ENCODE measurements around the gene PDE7B. TPM values are rescaled to one million over a fixed set of nuclear protein-coding genes. Genes with fewer than 3 reads are reported as not detected.

The PDE7B gene
- total and polyA plus RNA-seq, 4 donors: 0.75 to 5.2 (median 1.3) TPM

GRCh38 chr6:136084403-136084802 is 232.9 kb downstream of the PDE7B start:
- Histone ChIP-seq H3K9me3 (ENCODE audit: control insufficient read depth in 4 of 4, low read length in 3 of 4) (no peaks in the 10 kb centered on the region), H3K36me3 (ENCODE audit: control insufficient read depth in 4 of 4, insufficient read depth in 3 of 4, low read depth in 1 of 4, low read length in 3 of 4) (no peaks in the 10 kb centered on the region), H3K4me3 (ENCODE audit: low read depth in 1 of 3, low read length in 3 of 3) (no peak overlapping the region), H3K27ac (ENCODE audit: low read depth in 1 of 2, low read length in 2 of 2) (no peak overlapping the region), H3K9ac (ENCODE audit: low read depth in 1 of 2, low read length in 2 of 2) (no peak overlapping the region), H3K4me1 (ENCODE audit: control insufficient read depth in 4 of 4, insufficient read depth in 4 of 4, low read length in 3 of 4) (peaks cover 0 to 1% (median 0%) of the 10 kb centered on the region in 4 donors), H3K27me3 (ENCODE audit: control insufficient read depth in 4 of 4, insufficient read depth in 4 of 4, low read length in 3 of 4) (no peaks in the 10 kb centered on the region)
- DNase-seq (ENCODE audit: low spot score): no peak
- WGBS: 63% methylated on average over 1 of the region's 1 CpG
- TF ChIP-seq ZBTB33 (IDR thresholded peaks at IDR 0.05) (no peak), RXRA (IDR thresholded peaks at IDR 0.05) (no peak)

- 90% methylated on average over 6 of the region's 6 CpGs for WGBS
- no peak for TF ChIP-seq CTCF (IDR thresholded peaks at IDR 0.05; ENCODE audit: low read depth, low read length, missing input control)
- TF ChIP-seq HNF4A (conservative IDR thresholded peaks at IDR 0.05): no peak
- TF ChIP-seq JUND (IDR thresholded peaks at IDR 0.05): no peak
Measured at GRCh38 chr6:136085370-136086115, 234.0 kb downstream of the PDE7B start.

GRCh38 chr6:136086686-136087085 is 235.2 kb downstream of the PDE7B start:
- H3K4me1 ChIP-seq (ENCODE audit: control insufficient read depth in 4 of 4, insufficient read depth in 4 of 4, low read length in 3 of 4): peaks cover 0 to 1% (median 0%) of the 10 kb centered on the region in 4 donors
- no peaks in the 10 kb centered on the region for H3K36me3 ChIP-seq (ENCODE audit: control insufficient read depth in 4 of 4, insufficient read depth in 3 of 4, low read depth in 1 of 4, low read length in 3 of 4)
- no peaks in the 10 kb centered on the region for H3K27me3 ChIP-seq (ENCODE audit: control insufficient read depth in 4 of 4, insufficient read depth in 4 of 4, low read length in 3 of 4)
- H3K9ac ChIP-seq (ENCODE audit: low read depth in 1 of 2, low read length in 2 of 2): no peak overlapping the region
- no peaks in the 10 kb centered on the region for H3K9me3 ChIP-seq (ENCODE audit: control insufficient read depth in 4 of 4, low read length in 3 of 4)
- 89% methylated on average over 8 of the region's 8 CpGs for WGBS
- H3K4me3 ChIP-seq (ENCODE audit: low read depth in 1 of 3, low read length in 3 of 3): no peak overlapping the region
- no peak for DNase-seq (ENCODE audit: low spot score)
- H3K27ac ChIP-seq (ENCODE audit: low read depth in 1 of 2, low read length in 2 of 2): no peak overlapping the region
- TF ChIP-seq JUND (IDR thresholded peaks at IDR 0.05) (no peak), NR2F2 (IDR thresholded peaks at IDR 0.05) (no peak), TAF1 (conservative IDR thresholded peaks at IDR 0.05) (no peak), ZBTB33 (IDR thresholded peaks at IDR 0.05) (no peak), REST (IDR thresholded peaks at IDR 0.05) (no peak), EGR1 (IDR thresholded peaks at IDR 0.05; ENCODE audit: low read depth in 2 of 2) (no peak), RAD21 (IDR thresholded peaks at IDR 0.05) (no peak), GABPA (IDR thresholded peaks at IDR 0.05 in 1 of 2, conservative IDR thresholded peaks at IDR 0.05 in 1 of 2) (no peak), YY1 (IDR thresholded peaks at IDR 0.05) (no peak), CTCF (IDR thresholded peaks at IDR 0.05; ENCODE audit: low read depth, low read length, missing input control) (no peak), FOXA1 (IDR thresholded peaks at IDR 0.05) (no peak), RXRA (IDR thresholded peaks at IDR 0.05) (no peak), ATF3 (IDR thresholded peaks at IDR 0.05) (no peak)

More at GRCh38 chr6:136085370-136086115, 234.0 kb downstream of the PDE7B start:
- no peak for DNase-seq (ENCODE audit: low spot score)
- no peaks in the 10 kb centered on the region for H3K36me3 ChIP-seq (ENCODE audit: control insufficient read depth in 4 of 4, insufficient read depth in 3 of 4, low read depth in 1 of 4, low read length in 3 of 4)
- H3K4me1 ChIP-seq (ENCODE audit: control insufficient read depth in 4 of 4, insufficient read depth in 4 of 4, low read length in 3 of 4): peaks cover 0 to 1% (median 0%) of the 10 kb centered on the region in 4 donors
- H3K27ac ChIP-seq (ENCODE audit: low read depth in 1 of 2, low read length in 2 of 2): no peak overlapping the region
- no peak overlapping the region for H3K9ac ChIP-seq (ENCODE audit: low read depth in 1 of 2, low read length in 2 of 2)
- H3K4me3 ChIP-seq (ENCODE audit: low read depth in 1 of 3, low read length in 3 of 3): no peak overlapping the region
- no peaks in the 10 kb centered on the region for H3K9me3 ChIP-seq (ENCODE audit: control insufficient read depth in 4 of 4, low read length in 3 of 4)
- no peaks in the 10 kb centered on the region for H3K27me3 ChIP-seq (ENCODE audit: control insufficient read depth in 4 of 4, insufficient read depth in 4 of 4, low read length in 3 of 4)
